WI38 (cell line): ENCODE measurements around the gene STING1.
"Not testable (repeated sequence)": the region's sequence is repeated elsewhere in the genome, so short reads cannot be mapped to it uniquely, and the experiment has no call there.

ENCODE experiments used
- H3K4me3 ChIP-seq: 2 replicates; pipeline ENCODE4 v1.5.1; 2011; ENCODE audit warnings: low read depth, mild to moderate bottlenecking, control low read depth, low read length
- TF ChIP-seq, protein P1 (sequence below): IDR thresholded peaks from 2 replicates; pipeline ENCODE4 v1.5.1; 2012; ENCODE audit warnings: low read depth, mild to moderate bottlenecking, control low read depth, low read length

STING1 gene

GRCh38 chr5:139481580-139482049 lies 943 bp downstream of the STING1 start:
- TF ChIP-seq, protein P1, sequence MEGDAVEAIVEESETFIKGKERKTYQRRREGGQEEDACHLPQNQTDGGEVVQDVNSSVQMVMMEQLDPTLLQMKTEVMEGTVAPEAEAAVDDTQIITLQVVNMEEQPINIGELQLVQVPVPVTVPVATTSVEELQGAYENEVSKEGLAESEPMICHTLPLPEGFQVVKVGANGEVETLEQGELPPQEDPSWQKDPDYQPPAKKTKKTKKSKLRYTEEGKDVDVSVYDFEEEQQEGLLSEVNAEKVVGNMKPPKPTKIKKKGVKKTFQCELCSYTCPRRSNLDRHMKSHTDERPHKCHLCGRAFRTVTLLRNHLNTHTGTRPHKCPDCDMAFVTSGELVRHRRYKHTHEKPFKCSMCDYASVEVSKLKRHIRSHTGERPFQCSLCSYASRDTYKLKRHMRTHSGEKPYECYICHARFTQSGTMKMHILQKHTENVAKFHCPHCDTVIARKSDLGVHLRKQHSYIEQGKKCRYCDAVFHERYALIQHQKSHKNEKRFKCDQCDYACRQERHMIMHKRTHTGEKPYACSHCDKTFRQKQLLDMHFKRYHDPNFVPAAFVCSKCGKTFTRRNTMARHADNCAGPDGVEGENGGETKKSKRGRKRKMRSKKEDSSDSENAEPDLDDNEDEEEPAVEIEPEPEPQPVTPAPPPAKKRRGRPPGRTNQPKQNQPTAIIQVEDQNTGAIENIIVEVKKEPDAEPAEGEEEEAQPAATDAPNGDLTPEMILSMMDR, result peak; percentile 32
- peak overlapping the region; percentile 80 for H3K4me3 ChIP-seq

GRCh38 chr5:139481122-139481533 lies 1.4 kb downstream of the STING1 start:
- H3K4me3 ChIP-seq, result peak overlapping the region; percentile 80
- TF ChIP-seq, protein P1, result no peak

GRCh38 chr5:139479729-139480128 lies 2.8 kb downstream of the STING1 start:
- H3K4me3 ChIP-seq, result not testable (repeated sequence)

DNA sequence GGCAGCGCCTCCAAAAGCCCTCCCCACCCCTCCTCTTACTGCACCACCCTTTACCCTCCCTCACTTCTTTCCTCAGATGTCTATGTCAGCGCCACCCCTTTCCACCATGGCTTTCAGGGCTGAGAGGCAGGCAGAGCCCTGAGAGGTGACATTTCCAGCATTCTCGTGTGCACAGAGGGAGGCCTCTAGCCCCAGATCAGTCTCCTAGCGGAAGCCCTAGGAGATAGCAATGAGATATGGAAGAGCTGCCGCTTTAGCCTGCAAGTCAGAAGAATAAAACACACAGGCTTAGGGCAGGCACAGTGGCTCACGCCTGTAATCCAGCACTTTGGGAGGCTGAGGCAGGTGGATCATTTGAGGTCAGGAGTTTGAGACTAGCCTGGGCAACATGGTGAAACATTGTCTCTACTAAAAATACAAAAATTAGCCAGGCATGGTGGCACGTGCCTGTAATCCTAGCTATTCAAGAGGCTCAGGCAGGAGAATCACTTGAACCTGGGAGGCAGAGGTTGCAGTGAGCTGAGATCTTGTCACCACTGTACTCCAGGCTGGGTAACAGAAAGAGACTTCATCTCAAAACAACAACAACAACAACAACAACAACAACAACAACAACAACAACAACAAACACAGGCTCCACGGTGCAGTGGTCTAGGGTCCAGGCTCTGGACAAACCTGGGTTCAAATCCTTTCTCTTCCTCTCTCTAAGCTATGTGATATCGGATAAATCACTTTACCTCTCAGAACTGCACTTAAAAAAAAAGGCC lies 3.7 kb downstream of the STING1 start:
- H3K4me3 ChIP-seq, result not testable (repeated sequence)

DNA sequence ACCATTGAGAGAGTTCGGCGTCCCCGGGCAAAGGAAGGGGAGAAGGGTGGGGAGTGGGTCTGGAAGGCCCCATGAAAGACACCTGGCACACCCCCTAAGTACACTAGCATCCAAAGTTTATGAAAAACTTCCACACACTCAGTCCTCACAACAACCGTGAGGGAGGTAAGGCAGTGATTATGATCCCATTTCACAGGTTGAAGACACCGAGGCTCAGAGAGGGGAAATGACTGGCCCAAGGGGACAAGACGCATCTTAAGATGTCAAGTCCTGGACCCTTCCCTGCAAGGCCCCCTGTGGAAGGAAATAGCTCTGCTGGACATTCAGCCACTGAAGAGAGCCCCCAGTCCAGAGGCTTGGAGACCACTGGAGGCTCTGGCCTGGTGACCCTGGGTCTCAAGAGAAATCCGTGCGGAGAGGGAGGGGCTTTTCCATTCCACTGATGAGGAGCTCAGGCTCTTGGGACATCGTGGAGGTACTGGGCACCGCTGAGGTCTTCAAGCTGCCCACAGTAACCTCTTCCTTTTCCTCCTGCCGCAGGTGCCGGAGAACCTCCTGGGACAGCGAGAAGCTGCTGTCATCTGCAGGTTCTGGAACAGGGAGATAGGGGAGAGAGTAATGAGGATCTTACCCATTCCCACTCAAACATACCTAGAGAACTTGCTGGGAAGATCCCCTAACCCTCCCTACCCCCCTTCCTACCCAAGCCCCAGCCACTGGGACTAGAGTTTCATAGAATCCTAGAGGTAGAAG lies 6.5 kb downstream of the STING1 start:
- TF ChIP-seq, protein P1, result no peak
- H3K4me3 ChIP-seq, result no peak overlapping the region

DNA sequence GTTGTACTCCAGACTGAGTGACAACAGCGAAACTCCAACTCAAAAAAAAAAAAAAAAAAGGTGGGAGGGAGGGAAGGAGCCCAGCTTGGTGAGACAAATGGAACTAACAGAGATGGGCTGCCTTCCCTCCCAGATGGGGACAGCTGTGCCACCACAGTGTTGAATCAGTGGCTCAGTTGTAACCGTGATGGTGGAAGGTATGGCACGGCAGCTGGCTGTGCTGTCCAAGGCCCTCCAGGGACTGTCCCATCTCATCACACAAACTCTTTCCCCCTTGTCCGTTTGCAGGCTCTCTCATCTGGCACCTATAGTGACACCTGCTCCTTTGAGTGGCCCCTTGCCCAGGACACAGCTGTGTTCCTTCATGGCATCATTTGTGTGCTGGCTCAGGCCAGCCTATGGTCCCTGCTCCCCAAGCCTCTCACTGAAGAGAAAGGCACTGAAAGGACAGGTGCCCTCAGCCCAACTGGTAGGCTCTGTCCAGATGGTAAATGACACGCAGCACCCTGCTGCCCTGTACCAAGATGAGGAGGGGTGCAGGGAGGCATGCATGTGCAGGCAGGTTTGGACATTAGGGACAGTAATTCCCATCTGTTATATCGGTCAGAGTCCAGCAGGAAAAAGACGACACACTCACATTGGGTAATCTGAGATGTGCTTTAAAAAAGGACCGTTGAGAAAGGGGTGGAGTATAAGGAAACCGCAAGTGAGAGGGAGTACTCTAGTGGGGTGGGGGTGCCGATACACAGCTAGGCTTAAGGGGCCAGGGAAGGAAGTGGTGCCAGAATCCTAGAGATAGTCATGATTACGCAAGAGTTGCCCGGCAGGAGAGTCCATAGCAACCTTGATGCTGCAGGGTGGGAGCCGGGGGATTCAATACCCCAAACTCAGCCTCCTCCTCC lies 7.4 kb downstream of the STING1 start:
- no peak overlapping the region for H3K4me3 ChIP-seq
- TF ChIP-seq, protein P1, result no peak

- no peak overlapping the region for H3K4me3 ChIP-seq
These were observed 9.0 kb downstream of the STING1 start for GRCh38 chr5:139473565-139473964.

More at GRCh38 chr5:139473565-139473964, 9.0 kb downstream of the STING1 start:
- TF ChIP-seq, protein P1, result no peak
